ENCODE measurements around the gene GCC2. TPM values are rescaled to one million over a fixed set of nuclear protein-coding genes. Genes with fewer than 3 reads are reported as not detected.
A peak's percentile ranks its signal among the peaks of the same experiment; 100 is the strongest.

Gene GCC2
- total RNA-seq, 1 experiment from 2014 or later: 28.2 TPM

GRCh38 chr2:108417254-108417653, 31.8 kb upstream of the GCC2 start:
- Histone ChIP-seq H2AFZ (ENCODE audit: low read depth, low read length, poor library complexity, severe bottlenecking) (no peak overlapping the region), H3K9me2 (ENCODE audit: insufficient read depth) (no peaks in the 10 kb centered on the region), H3K79me2 (ENCODE audit: insufficient read depth, low read length) (no peaks in the 10 kb centered on the region), H3K27me3 (ENCODE audit: insufficient read depth, low read length) (no peaks in the 10 kb centered on the region), H3K4me3 (replicated peaks in 1 of 2; ENCODE audit: low read depth in 1 of 2, low read length in 2 of 2) (no peak overlapping the region), H3K4me2 (ENCODE audit: low read length) (no peak overlapping the region), H3K9ac (ENCODE audit: low read length) (no peak overlapping the region), H3K4me1 (ENCODE audit: control insufficient read depth in 1 of 2, insufficient read depth in 2 of 2, low read length in 2 of 2) (peaks cover 0 to 12% of the 10 kb centered on the region in 2 experiments; a peak in 3 of 4 replicates), H4K20me1 (ENCODE audit: insufficient read depth) (no peaks in the 10 kb centered on the region), H3K36me3 (ENCODE audit: control insufficient read depth in 1 of 2, insufficient read depth in 2 of 2, low read length in 2 of 2) (no peaks in the 10 kb centered on the region), H3K27ac (ENCODE audit: low read depth, low read length) (no peak overlapping the region), H3K9me3 (ENCODE audit: control insufficient read depth in 1 of 2, insufficient read depth in 1 of 2, low read depth in 1 of 2, low read length in 2 of 2) (no peaks in the 10 kb centered on the region)
- RAD21 ChIA-PET (ENCODE audit: low non-redundant PET in 1 of 2, low total read pairs in 2 of 2, uncharacterized antibody in 2 of 2, unreplicated experiment in 2 of 2): no interaction called here
- peak; percentile 69 for TF ChIP-seq RAD21 (IDR thresholded peaks at IDR 0.05; ENCODE audit: low read depth)
- no peak for TF ChIP-seq ZNF274 (IDR thresholded peaks at IDR 0.05; ENCODE audit: low read depth, low read length)
- TF ChIP-seq CTCF (IDR thresholded peaks at IDR 0.05 in 2 of 3, conservative IDR thresholded peaks at IDR 0.05 in 1 of 3; ENCODE audit: borderline replicate concordance in 1 of 3, insufficient read depth in 1 of 3, low read depth in 2 of 3, low read length in 2 of 3): peak; percentile 41 to 93 (median 50); a peak in 5 of 6 replicates
- intact Hi-C loops (cut with micrococcal nuclease): loop anchor here (2.0 kb wide), 1 partner anchor 168 kb away; no protein-coding TSS in a partner anchor
- peak; percentile 98 for ATAC-seq
- POLR2A ChIA-PET: no interaction called here
- CTCF ChIA-PET: no interaction called here
- no TSS peak for BruUV-seq (replicated peaks)
- peak; percentile 41 for DNase-seq (ENCODE audit: low read depth, low spot score)

- H3K9me3 ChIP-seq (ENCODE audit: control insufficient read depth in 1 of 2, insufficient read depth in 1 of 2, low read depth in 1 of 2, low read length in 2 of 2): no peaks in the 10 kb centered on the region
- peaks cover 0 to 5% of the 10 kb centered on the region in 2 experiments; a peak in 3 of 4 replicates for H3K4me1 ChIP-seq (ENCODE audit: control insufficient read depth in 1 of 2, insufficient read depth in 2 of 2, low read length in 2 of 2)
- H3K79me2 ChIP-seq (ENCODE audit: insufficient read depth, low read length): no peaks in the 10 kb centered on the region
- no TSS peak for BruUV-seq (replicated peaks)
- no peaks in the 10 kb centered on the region for H4K20me1 ChIP-seq (ENCODE audit: insufficient read depth)
- no peaks in the 10 kb centered on the region for H3K27me3 ChIP-seq (ENCODE audit: insufficient read depth, low read length)
- H2AFZ ChIP-seq (ENCODE audit: low read depth, low read length, poor library complexity, severe bottlenecking): no peak overlapping the region
- intact Hi-C loops (cut with micrococcal nuclease): no loop called here
- no peak overlapping the region for H3K4me2 ChIP-seq (ENCODE audit: low read length)
- RAD21 ChIA-PET (ENCODE audit: low non-redundant PET in 1 of 2, low total read pairs in 2 of 2, uncharacterized antibody in 2 of 2, unreplicated experiment in 2 of 2): no interaction called here
- no peak overlapping the region for H3K9ac ChIP-seq (ENCODE audit: low read length)
- POLR2A ChIA-PET: no interaction called here
- DNase-seq (ENCODE audit: low read depth, low spot score) (no peak), ATAC-seq (no peak)
- H3K36me3 ChIP-seq (ENCODE audit: control insufficient read depth in 1 of 2, insufficient read depth in 2 of 2, low read length in 2 of 2): no peaks in the 10 kb centered on the region
- no peaks in the 10 kb centered on the region for H3K9me2 ChIP-seq (ENCODE audit: insufficient read depth)
- CTCF ChIA-PET: no interaction called here
- no peak overlapping the region for H3K27ac ChIP-seq (ENCODE audit: low read depth, low read length)
- no peak overlapping the region for H3K4me3 ChIP-seq (replicated peaks in 1 of 2; ENCODE audit: low read depth in 1 of 2, low read length in 2 of 2)
- TF ChIP-seq JUND (IDR thresholded peaks at IDR 0.05) (no peak), RAD21 (IDR thresholded peaks at IDR 0.05; ENCODE audit: low read depth) (no peak), CTCF (IDR thresholded peaks at IDR 0.05 in 2 of 3, conservative IDR thresholded peaks at IDR 0.05 in 1 of 3; ENCODE audit: borderline replicate concordance in 1 of 3, insufficient read depth in 1 of 3, low read depth in 2 of 3, low read length in 2 of 3) (no peak), POLR2AphosphoS5 (IDR thresholded peaks at IDR 0.05; ENCODE audit: low read depth, low read length) (no peak), ATF3 (IDR thresholded peaks at IDR 0.05) (no peak), ZFX (IDR thresholded peaks at IDR 0.05) (no peak), MAX (IDR thresholded peaks at IDR 0.05) (no peak), SRF (IDR thresholded peaks at IDR 0.05; ENCODE audit: low read depth) (no peak), CEBPB (IDR thresholded peaks at IDR 0.05; ENCODE audit: low read depth) (no peak), ELF1 (IDR thresholded peaks at IDR 0.05; ENCODE audit: borderline replicate concordance, low read depth) (no peak), REST (IDR thresholded peaks at IDR 0.05; ENCODE audit: low read depth) (no peak)
These were observed 30.6 kb upstream of the GCC2 start for GRCh38 chr2:108418416-108418815.
